Measurements from ENCODE around the gene CRISPLD2.

GRCh38 chr16:84864326-84864955 lies 44.7 kb downstream of the CRISPLD2 start:
- TF ChIP-seq HDAC2 (IDR thresholded peaks at IDR 0.05): no peak
- TF ChIP-seq, protein P1, sequence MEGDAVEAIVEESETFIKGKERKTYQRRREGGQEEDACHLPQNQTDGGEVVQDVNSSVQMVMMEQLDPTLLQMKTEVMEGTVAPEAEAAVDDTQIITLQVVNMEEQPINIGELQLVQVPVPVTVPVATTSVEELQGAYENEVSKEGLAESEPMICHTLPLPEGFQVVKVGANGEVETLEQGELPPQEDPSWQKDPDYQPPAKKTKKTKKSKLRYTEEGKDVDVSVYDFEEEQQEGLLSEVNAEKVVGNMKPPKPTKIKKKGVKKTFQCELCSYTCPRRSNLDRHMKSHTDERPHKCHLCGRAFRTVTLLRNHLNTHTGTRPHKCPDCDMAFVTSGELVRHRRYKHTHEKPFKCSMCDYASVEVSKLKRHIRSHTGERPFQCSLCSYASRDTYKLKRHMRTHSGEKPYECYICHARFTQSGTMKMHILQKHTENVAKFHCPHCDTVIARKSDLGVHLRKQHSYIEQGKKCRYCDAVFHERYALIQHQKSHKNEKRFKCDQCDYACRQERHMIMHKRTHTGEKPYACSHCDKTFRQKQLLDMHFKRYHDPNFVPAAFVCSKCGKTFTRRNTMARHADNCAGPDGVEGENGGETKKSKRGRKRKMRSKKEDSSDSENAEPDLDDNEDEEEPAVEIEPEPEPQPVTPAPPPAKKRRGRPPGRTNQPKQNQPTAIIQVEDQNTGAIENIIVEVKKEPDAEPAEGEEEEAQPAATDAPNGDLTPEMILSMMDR (IDR thresholded peaks at IDR 0.05 in 2 of 3, conservative IDR thresholded peaks at IDR 0.05 in 1 of 3; ENCODE audit: insufficient read depth in 2 of 3, low read depth in 1 of 3, low read length in 3 of 3): no peak
- no peak for TF ChIP-seq SETDB1 (IDR thresholded peaks at IDR 0.05; ENCODE audit: low read length)
- no peak for TF ChIP-seq SRF (CRISPR knock-in tag; IDR thresholded peaks at IDR 0.05)
- TF ChIP-seq MYC (IDR thresholded peaks at IDR 0.05; ENCODE audit: low read depth, low read length): no peak
- no peak for TF ChIP-seq MYC (CRISPR knock-in tag; IDR thresholded peaks at IDR 0.05; ENCODE audit: borderline replicate concordance, low read depth)
- TF ChIP-seq KLF10 (CRISPR knock-in tag; IDR thresholded peaks at IDR 0.05): no peak
- TF ChIP-seq FOXA3 (CRISPR knock-in tag; conservative IDR thresholded peaks at IDR 0.05 in 1 of 2, IDR thresholded peaks at IDR 0.05 in 1 of 2): no peak
